H1 (cell line): ENCODE data around the gene HADHA. TPM values are rescaled to one million over a fixed set of nuclear protein-coding genes. Genes with fewer than 3 reads are reported as not detected.

ENCODE experiments used
- SIN3A ChIP-seq, 2 experiments: IDR thresholded peaks in 1 of 2; conservative IDR thresholded peaks in 1 of 2; 2 replicates each; pipeline ENCODE4 v1.6.1; 2011 to 2012; ENCODE audit warnings: low read length in 2 of 2, improper control_type of control experiment in 1 of 2, low read depth in 1 of 2, mild to moderate bottlenecking in 1 of 2
- polyA plus RNA-seq, 7 experiments: library from polyadenylated mRNA; depleted of rRNA in 3 of 7; stranded (reverse) in 5 of 7; unstranded in 2 of 7; fragments of >200 nt in 5 of 7; fragments of 200-250 nt in 2 of 7; gene quantifications; 1 replicate in 5 of 7; 2 replicates in 1 of 7; 4 replicates in 1 of 7; pipeline versions ENCODE4 v1.2.1 to v1.2.3, GENCODE V29; 2011 to 2013; ENCODE audit warnings: missing spikeins in 2 of 7, mixed read lengths in 2 of 7
- total RNA-seq: library from RNA; stranded (reverse); fragmentation: NEBNext Ultra II Directional; extraction: Animal tissue kit (Norgen Biotek cat#: 25700); gene quantifications from 2 replicates; pipeline ENCODE4 v1.2.1, GENCODE V29; 2021

HADHA gene
- total and polyA plus RNA-seq, 2 of the 8 experiments (the other 6 are each of a cell fraction or from before 2014, with no cell fraction given), result 64.6 to 131 TPM

- TF ChIP-seq SIN3A (conservative IDR thresholded peaks at IDR 0.05 in 1 of 2, IDR thresholded peaks at IDR 0.05 in 1 of 2; ENCODE audit: low read depth in 1 of 2, low read length in 2 of 2), result 0 out of 4 replicates have a peak, but pooled peaks of 1 of the 2 experiments have one; percentile 50
Observed at GRCh38 chr2:26179446-26179913, 65.0 kb downstream of the HADHA start (continued).
